HL-60 (cell line): ENCODE results near the gene NCS1.

Experiments used
- CTCF ChIP-seq: IDR thresholded peaks from one replicate; pipeline ENCODE4 v1.5.1; 2011; ENCODE audit warnings: low read length, control low read depth, inconsistent platforms; ENCODE audit not compliant: insufficient read depth
- GABPA ChIP-seq: IDR thresholded peaks from 2 replicates; pipeline ENCODE4 v1.6.1; 2012; ENCODE audit warnings: low read depth
- POLR2AphosphoS5 ChIP-seq: IDR thresholded peaks from 2 replicates; pipeline ENCODE4 v1.6.1; 2012; ENCODE audit warnings: low read depth

GRCh38 chr9:130181678-130182380 lies 9.6 kb downstream of the NCS1 start:
- TF ChIP-seq CTCF (no peak), GABPA (no peak), POLR2AphosphoS5 (no peak)
